Lower lobe of right lung (tissue), 2 donors: ENCODE measurements around the gene TMCC2. TPM values are rescaled to one million over a fixed set of nuclear protein-coding genes. Genes with fewer than 3 reads are reported as not detected.

Experiments used
- ATAC-seq, 2 donors: fragments of 200-7000 bp; cut with Tn5 transposase; one replicate each; pipeline ENCODE4 v1.9.1; 2020 to 2022; ENCODE audit warnings: mild to moderate bottlenecking in 2 of 2, moderate library complexity in 2 of 2
- DNase-seq: peaks from one replicate; pipeline ENCODE4 v3.0.0-alpha.2; 2020
- H3K27ac ChIP-seq: fragments of 200-600 bp; one replicate; pipeline ENCODE4 v1.8.0; 2022
- H3K27me3 ChIP-seq: fragments of 200-600 bp; one replicate; pipeline ENCODE4 v1.8.0; 2022; ENCODE audit warnings: low read depth
- H3K36me3 ChIP-seq: fragments of 200-600 bp; one replicate; pipeline ENCODE4 v1.8.0; 2022; ENCODE audit warnings: mild to moderate bottlenecking
- H3K4me1 ChIP-seq: fragments of 200-600 bp; one replicate; pipeline ENCODE4 v1.8.0; 2022
- H3K4me3 ChIP-seq: fragments of 200-600 bp; one replicate; pipeline ENCODE4 v1.8.0; 2022; ENCODE audit warnings: mild to moderate bottlenecking
- H3K9me3 ChIP-seq: fragments of 200-600 bp; one replicate; pipeline ENCODE4 v1.8.0; 2022
- intact Hi-C: fragments of 100-400 bp; cut with DNase I; formaldehyde crosslinking; loops from one replicate; pipeline ENCODE4 v1.11.0; 2022
- total RNA-seq: library from RNA; stranded (reverse); fragmentation: NEBNext Ultra II Directional; extraction: Animal tissue kit (Norgen Biotek cat#: 25700); gene quantifications from one replicate; pipeline ENCODE4 v1.2.1, GENCODE V29; 2021
- TF ChIP-seq, protein P1 (sequence below): fragments of 200-600 bp; IDR thresholded peaks from one replicate; pipeline ENCODE4 v1.8.0; 2022; ENCODE audit warnings: antibody characterized with exemption, mild to moderate bottlenecking
- donor health status: DM: no; HTN: yes; CAD: no; lungs with severe emphysema.

The TMCC2 gene
- total RNA-seq, 1 donor from 2014 or later = 3.0 TPM

DNA sequence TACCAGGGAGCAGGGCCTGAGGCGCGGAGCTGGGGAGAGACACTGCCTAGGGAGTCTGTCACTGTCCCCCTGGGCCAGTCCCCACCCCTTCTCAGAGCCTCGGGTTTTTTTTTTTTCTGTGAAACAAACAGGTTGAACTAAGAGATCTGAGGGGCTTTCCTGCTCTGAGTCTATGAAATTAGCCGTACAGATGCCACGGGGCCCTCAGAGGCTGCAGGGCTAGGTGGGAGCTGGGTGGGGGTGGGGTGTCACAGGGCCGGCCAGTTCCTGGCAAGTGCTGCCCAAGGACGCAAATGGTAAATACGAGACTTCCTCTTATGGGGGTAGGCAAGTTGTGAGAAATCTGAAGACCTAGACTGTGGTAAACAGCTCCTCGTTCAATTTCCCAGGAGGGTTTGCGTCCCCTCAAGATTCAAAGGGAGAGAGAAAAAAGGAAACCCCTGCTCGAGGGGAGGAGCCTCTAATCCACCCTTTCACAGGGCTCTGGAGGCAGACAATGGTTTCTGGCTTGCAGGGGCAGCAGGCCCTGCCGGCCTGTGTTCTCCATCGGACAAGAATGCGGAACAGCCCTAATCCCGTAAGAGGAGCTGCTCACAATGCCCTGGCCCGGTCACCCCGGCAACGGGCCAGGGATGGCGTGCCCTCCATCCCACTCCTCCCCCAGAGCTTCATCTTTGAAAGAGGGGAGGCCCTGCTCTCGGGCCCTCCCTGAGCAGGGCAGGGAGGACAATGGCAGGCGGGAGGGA, 86.0 kb downstream of the TMCC2 start:
- peak; percentile 80 for DNase-seq
- Histone ChIP-seq H3K4me1 (peaks cover 65% of the 10 kb centered on the region), H3K9me3 (no peaks in the 10 kb centered on the region), H3K27me3 (no peaks in the 10 kb centered on the region), H3K4me3 (peak overlapping the region; percentile 35), H3K36me3 (peaks cover 28% of the 10 kb centered on the region), H3K27ac (peak overlapping the region; percentile 87)
- TF ChIP-seq, protein P1, sequence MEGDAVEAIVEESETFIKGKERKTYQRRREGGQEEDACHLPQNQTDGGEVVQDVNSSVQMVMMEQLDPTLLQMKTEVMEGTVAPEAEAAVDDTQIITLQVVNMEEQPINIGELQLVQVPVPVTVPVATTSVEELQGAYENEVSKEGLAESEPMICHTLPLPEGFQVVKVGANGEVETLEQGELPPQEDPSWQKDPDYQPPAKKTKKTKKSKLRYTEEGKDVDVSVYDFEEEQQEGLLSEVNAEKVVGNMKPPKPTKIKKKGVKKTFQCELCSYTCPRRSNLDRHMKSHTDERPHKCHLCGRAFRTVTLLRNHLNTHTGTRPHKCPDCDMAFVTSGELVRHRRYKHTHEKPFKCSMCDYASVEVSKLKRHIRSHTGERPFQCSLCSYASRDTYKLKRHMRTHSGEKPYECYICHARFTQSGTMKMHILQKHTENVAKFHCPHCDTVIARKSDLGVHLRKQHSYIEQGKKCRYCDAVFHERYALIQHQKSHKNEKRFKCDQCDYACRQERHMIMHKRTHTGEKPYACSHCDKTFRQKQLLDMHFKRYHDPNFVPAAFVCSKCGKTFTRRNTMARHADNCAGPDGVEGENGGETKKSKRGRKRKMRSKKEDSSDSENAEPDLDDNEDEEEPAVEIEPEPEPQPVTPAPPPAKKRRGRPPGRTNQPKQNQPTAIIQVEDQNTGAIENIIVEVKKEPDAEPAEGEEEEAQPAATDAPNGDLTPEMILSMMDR = no peak
- intact Hi-C loops = no loop called here
- peak; percentile 63 to 76 for ATAC-seq

DNA sequence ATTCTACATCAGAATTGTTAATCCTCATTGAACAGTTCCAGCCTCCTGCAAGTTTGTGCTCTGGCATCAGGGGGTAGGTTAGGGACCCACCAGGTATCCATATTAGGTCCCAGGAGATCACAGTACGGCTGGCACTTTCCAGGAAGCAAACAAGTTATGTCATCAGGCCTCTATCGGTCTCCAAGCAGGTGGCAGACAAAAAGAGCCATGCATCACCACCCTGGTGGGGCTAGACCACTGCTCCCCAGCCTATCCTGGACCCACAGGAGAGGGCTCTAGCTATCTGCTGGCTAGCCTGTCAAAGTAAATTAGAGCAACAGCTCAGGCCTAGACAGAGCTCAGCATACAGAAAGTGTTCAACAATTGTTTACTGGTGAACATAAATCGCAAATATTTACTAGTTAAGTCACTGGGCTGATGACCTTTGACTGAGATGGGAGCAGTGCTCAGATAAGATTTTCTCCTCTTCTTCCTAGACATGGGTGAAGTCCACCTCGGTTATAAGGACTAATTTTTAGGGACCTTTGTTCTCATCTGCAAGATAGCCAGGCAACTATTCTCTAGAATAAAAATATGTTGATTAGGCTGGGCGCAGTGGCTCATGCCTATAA, 87.4 kb downstream of the TMCC2 start:
- ATAC-seq (no peak), DNase-seq (no peak)
- no peaks in the 10 kb centered on the region for H3K27me3 ChIP-seq
- intact Hi-C loops = no loop called here
- peaks cover 15% of the 10 kb centered on the region for H3K36me3 ChIP-seq
- peak overlapping the region; percentile 87 for H3K27ac ChIP-seq
- TF ChIP-seq, protein P1 = no peak
- H3K4me1 ChIP-seq = peaks cover 77% of the 10 kb centered on the region
- no peaks in the 10 kb centered on the region for H3K9me3 ChIP-seq
- no peak overlapping the region for H3K4me3 ChIP-seq

DNA sequence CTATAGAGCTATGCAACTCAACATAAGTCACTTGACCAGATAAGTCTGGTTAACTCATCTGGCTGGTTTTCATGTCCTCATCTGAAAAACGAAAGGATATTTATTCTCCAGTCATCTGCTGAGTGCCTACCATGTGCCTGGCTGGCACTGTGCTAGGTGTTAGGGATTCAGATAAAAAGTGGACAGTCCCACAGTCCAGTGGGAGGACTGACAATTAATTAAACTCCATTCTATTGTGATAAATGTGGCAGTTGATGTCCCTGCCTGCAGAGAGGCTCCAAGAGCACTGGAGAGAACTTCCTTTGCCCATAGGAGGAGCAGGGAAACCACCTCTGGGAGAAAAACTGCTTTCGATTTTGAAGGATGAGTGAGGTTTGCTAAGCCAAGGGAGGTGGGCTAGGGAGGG, 88.4 kb downstream of the TMCC2 start:
- TF ChIP-seq, protein P1 = no peak
- Histone ChIP-seq H3K4me3 (no peak overlapping the region), H3K4me1 (peaks cover 87% of the 10 kb centered on the region), H3K27me3 (no peaks in the 10 kb centered on the region), H3K9me3 (no peaks in the 10 kb centered on the region), H3K36me3 (peaks cover 5% of the 10 kb centered on the region), H3K27ac (peak overlapping the region; percentile 87)
- ATAC-seq (no peak), DNase-seq (no peak)
- intact Hi-C loops = no loop called here

DNA sequence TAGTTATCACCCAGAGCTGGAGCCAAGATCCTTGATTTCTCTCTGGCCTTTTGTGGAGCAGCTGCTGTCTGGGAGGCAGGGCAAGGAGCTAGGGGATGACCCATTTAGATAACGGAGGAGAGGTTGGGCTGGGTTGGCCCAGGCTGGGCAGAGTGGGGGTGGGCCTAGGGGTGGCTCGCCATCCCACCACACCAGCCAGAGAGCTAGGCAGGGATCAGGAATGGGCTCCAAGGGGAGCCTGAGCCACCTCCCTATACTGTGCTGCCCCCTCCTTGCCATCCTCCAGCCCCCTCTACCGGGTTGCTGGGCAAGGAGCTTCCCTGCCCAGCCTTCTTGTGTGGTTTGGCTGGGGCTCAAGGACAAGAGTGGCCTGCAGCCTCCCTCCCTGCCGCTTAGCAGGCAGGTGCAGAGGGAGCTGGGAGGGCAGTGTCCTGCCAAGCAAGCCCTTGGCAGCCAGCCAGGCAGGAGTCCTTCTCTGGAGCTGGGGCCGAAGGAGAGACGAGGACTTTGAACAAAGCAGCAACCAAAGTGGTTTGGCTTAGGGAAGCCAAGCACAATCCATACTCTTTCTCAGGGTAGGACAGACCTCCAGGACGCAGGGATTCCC, 89.7 kb downstream of the TMCC2 start:
- Histone ChIP-seq H3K27me3 (no peaks in the 10 kb centered on the region), H3K27ac (peak overlapping the region; percentile 14), H3K9me3 (no peaks in the 10 kb centered on the region), H3K36me3 (no peaks in the 10 kb centered on the region), H3K4me1 (peaks cover 90% of the 10 kb centered on the region), H3K4me3 (no peak overlapping the region)
- intact Hi-C loops = no loop called here
- TF ChIP-seq, protein P1 = no peak
- DNase-seq = peak; percentile 94
- peak; percentile 60 to 69 for ATAC-seq

DNA sequence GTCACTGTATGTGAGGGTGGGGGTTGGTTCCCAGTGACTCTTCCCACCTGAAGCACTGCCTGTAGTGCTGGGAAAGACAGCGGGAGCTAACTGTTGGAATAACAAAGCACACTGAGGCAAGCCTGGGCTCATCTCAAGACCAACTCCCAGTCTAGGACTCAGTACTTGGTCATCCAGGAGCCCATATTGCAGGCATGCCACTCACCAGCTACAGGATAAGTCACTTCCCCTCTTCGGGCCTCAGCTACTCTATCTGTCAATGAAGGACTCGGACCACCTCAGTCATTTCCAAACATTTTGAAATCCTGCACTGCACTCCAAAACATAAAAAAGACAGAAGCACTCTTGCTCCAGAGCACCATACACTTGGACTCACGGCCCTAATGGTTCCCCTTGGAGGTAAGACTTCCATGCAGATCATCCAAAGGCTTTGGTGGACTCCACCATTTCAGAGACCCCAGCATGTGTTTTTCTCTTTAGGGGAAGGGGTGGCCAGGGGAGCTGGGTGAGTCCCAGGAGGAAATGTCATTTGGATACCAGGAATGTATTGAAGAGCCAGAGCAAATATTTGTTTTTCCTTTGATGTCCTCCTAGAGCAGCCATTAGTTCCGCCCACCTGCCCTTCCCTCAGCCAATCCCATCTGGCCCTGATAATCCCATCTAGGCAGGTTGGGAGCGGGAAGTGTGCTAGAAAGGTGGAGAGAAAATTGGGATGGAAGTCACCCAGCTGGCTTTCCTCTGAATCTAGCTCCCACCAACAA, 90.7 kb downstream of the TMCC2 start:
- Histone ChIP-seq H3K4me1 (peaks cover 80% of the 10 kb centered on the region), H3K27ac (peak overlapping the region; percentile 58)
- peak in 1 of 2 donors; percentile 23 for ATAC-seq

More for the DNA sequence above, 90.7 kb downstream of the TMCC2 start:
- Histone ChIP-seq H3K36me3 (no peaks in the 10 kb centered on the region), H3K9me3 (no peaks in the 10 kb centered on the region), H3K4me3 (no peak overlapping the region), H3K27me3 (no peaks in the 10 kb centered on the region)
- intact Hi-C loops = no loop called here
- TF ChIP-seq, protein P1 = no peak
- no peak for DNase-seq
